HG03354 (cell line): ENCODE data around the gene TANC1.

ENCODE experiments used
- ATAC-seq: cut with Tn5 transposase; IDR thresholded peaks from one replicate; pipeline ENCODE4 v1.9.1; 2021; ENCODE audit warnings: mild to moderate bottlenecking; ENCODE audit not compliant: unreplicated experiment, poor library complexity, severe bottlenecking

The TANC1 gene

DNA sequence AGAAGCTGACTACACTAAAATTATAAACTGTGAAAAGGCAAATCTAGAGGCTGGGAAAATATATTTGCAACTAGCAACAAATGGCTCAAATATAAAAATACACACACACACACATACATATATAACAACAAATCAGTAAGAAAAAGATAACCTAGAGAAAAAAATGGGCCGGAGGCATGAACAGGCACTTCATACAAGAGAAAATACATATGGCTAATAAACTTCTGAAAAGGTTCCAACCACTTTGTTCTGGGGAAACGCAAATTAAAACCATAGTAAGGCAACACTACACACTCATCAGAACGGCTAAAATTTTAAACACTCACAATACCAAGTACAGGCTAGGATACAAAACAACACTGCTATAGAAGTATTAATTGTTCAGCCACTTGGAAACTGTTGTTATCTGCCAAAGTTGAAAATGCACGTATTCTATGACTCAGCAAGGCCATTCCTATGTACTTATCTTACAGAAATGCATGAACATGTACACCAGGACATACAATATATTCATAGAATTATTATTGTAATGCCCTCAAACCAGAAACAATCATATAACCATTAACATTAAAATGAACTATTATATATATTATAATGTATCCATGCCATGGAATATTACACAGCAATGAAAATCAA, 302.4 kb downstream of the TANC1 start:
- ATAC-seq, result no peak

DNA sequence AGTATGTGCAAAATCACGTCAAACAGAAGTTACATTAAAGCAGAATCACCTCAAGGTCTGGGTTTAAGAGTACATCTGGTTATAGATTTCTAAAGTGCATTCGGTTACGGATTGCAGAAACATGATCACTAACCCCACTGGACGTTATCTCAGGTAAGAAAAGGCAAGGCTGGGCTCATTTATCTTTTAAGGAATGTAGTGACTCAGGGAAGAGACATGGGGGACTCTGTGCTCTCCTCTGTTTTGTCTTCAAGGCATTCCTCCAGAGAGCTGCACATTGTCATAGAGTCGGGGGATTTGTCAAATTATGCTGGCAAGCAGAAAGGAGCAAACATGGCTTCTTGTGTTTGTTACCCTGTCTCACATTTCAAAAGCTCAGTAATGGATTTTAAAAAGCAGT, 303.7 kb downstream of the TANC1 start:
- no peak for ATAC-seq

DNA sequence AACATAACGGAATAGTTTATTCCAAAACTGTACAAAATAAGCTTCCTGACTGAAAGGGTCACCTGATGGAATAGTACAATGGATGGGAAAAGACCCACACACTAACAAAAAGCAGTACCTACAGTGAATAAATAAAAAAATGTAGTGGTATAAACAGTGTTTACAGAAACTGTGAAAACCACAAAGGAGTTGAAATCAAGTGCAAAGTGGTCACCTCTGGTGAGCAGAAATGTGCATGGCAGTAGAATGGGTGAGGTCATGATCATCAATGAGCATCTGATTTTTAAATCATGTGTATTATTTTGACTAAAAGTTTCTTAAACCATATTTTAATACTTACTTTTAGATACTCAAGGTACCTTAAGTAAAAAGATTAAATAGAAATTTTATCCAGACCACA, 306.7 kb downstream of the TANC1 start:
- ATAC-seq, result no peak

DNA sequence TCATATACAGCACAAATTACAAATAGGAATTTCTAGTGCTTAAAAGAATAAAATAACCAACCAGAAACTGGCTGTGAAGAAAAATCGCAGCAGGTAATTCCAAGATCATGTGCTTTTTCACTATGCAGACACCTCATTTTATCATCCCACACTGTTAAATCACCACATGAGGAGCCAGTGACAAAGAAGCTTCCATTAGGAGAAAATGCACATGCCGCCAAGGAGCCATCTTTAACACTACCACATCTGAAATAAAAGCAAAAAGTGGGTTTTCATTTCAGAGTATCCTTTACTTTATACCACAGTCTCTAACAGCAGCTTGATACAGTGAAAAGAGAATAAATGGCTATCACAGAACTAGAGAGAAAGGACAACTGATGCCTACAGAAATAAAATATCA, 311.3 kb downstream of the TANC1 start:
- no peak for ATAC-seq

DNA sequence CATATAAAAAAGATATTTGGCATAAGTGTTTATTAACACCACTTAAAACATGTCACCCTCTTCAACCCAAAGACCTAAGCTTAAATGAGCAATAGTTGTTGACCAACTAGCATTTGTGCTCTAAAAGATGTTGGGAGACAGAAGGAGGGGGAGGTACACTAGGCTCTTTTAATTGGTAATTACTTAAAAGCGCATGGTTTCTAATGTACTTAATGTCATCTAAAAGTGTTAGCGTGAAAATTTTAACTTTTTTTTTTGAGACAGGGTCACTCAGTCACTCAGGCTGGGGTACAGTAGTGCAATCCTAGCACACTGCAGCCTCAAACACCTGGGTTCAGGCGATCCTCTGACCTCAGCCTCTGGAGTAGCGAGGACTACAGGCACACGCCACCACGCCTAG, 312.6 kb downstream of the TANC1 start:
- no peak for ATAC-seq
